ENCODE measurements around the gene CACNA2D1. TPM values are rescaled to one million over a fixed set of nuclear protein-coding genes. Genes with fewer than 3 reads are reported as not detected.
A peak's percentile ranks its signal among the peaks of the same experiment; 100 is the strongest.
"Not testable (repeated sequence)": the region's sequence is repeated elsewhere in the genome, so short reads cannot be mapped to it uniquely, and the experiment has no call there.

The CACNA2D1 gene
- polyA plus RNA-seq, 12 donors, result 61.9 to 183 (median 140) TPM; not detected in 1

DNA sequence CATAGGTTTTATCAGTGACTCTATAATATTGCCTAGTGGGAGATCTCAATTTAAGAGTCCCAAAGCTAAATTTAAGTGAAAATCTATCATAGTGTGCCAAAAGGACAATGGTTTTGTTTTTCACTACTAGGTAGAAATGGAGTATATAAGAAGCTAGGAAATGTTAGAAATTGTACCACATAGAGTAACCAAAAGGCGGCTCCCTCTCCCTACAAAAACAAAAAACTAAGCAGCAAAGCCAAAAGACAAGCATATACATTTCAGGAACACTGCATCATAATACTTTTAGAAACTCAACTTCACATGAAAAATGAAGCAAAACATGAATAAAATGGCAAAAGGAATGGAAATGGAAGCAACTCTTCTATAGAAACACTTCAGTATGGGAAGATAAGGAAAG, 271.6 kb downstream of the CACNA2D1 start:
- DNase-seq, result no peak

DNA sequence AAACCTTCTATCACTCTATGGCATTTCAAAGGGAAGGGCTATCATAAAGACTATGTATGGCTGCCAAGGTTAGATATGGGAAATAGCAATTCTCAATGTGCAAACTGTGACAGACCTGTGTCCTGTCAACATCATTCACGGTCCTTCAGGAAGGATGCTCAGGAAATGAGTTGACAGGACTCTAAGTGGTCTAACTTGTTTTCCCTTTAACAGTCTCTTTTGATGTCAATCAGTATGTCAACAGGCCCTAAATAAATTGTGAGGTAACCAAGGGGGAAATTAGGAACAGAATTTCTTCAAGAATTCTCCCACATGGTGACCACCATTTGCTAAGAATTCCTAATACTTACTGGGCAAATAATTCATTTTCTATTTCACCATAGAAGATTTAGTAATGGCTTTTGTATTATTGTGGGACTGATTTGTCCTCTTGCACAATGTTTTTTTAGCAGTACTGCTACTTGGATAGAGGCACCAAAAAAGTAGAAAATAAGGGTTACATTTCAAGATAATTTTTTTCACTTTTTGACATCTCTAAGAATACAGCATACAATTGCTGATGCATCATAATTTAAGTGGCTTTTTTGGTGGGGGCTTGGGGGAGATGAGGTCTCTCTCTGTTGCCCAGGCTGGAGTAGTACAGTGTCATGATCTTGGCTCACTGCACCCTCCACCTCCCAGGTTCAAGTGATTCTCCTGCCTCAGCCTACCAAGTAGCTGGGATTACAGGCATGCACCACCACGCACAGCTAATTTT, 275.8 kb downstream of the CACNA2D1 start:
- DNase-seq, result no peak

GRCh38 chr7:82166260-82167015, 277.1 kb downstream of the CACNA2D1 start:
- DNase-seq, result no peak

DNA sequence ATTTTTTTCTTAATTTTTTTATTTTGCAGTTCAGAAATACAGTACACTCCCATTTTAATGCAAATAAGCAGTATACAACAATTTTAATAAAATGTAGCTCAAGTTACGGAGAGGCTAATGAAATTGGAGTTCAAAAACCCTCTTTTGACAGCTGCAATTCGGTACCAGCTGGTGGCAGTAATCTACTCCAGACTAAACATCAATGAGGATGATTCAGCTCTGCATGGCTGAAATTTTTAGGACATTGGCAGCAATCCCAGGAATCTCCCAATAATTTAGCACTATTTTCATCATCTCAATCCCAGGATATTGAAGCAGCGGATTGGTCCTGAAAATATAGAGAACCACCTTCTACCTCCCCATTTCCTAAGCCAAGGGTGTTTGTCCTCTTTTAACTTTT, 278.8 kb downstream of the CACNA2D1 start:
- peak; percentile 20 for DNase-seq

DNA sequence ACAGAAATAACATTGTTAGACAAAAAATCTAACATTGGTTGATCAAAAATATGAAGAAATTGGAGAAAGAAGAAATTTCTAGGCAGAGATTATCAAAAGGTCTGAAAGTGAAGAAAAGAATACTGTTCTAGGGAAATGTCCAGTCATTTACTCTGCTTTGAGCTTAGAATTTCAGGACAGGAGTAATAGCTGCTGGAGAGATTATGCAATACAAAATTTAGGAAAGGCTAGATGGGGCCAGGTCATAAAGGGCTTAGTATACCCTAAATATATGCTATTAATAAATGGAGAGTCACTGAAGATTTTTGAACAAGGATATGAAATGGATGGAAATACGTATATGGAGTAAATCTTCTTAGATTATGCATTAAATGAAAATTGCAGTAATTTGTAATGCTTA, 279.2 kb downstream of the CACNA2D1 start:
- DNase-seq, result no peak

DNA sequence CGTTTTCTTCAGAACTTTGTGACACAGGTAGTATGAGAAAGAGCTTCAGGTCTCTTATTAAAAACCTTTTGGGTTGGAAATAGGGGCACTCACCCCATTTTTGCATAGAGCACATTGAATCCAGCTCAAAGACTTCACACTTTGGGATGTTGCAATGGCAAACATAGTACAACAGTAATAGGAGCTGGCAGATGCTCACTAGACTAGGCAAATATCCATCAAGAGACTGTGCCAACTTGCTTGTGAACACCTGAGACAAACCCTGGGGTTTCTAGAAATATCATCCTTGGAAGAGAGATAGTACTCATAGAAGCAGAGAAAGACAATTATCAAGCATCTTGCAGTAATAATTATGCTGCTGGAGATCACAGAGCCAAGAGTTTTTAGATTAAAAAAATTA, 280.0 kb downstream of the CACNA2D1 start:
- DNase-seq, result no peak

DNA sequence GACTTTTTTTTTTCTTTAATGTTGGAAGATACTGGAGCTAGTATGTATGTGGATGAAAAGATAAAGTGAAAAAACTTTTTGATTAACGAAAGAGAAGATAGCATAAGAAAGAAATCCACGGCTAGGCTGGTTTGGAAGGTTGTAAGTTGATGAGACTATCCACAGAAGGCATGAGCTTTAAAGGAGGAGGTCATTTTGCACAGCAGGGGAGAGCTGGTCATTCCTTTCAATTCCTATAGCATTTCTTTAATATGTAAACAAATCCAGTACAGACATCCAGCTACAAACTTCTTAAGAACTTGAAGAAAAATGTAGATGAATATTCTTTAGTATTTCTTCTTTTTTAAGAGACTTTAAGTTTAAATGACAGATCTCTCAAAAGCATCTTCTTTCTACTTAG, 281.3 kb downstream of the CACNA2D1 start:
- no peak for DNase-seq

DNA sequence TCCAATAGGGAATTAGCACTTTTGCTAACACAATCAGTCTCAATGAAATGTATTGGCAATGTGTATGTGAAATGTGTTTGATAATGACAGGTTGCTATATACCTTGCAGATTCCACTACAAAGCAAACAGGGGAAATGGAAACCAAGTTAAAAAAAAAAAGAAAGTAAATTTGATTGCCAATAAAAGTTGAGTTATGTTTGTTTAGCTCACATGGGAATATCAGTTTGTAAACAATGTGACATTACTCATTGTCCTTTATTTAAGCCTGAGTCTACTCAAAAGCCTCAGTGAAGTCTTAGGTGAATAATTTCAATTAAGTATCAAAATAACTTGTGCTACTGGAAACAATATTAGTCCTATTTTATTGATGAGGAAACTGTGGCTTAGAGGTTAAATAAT, 285.2 kb downstream of the CACNA2D1 start:
- DNase-seq, result no peak

DNA sequence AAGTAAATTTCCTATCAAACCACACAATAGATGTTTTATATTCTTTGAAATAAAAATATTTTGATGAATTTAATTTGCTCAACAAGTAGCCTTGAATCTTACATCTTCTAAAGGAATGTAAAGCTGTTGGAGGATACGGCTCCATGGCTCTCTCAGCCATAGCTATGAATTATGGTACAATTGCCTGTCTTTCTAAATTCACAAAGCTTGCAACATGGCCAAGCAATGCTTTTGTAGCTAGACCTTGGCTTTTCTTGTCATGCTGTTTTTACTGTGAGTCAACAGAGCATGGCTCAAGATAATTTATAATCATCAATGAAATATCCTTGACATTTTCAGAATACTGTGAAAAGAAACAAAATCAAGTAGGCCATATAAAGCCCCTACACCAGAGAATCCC, 286.7 kb downstream of the CACNA2D1 start:
- no peak for DNase-seq

DNA sequence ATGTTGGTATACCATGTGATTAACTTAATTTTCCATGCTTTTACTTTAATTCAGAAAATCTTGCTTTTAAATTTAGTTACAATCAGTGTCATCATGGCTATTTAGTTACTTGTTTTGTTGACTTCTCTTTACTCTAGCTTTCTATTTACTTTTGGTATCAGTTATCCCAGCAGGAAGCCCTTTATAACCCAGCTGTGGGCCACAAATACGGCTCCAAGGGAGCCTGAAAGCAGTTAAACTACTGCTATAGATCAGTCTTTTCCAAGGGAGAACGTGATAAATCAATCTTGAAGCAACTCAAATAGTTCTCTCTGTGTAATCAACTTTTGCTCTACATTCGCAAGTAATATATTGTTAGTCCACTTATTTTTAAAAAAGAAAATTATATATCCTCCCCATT, 287.4 kb downstream of the CACNA2D1 start:
- DNase-seq, result no peak

DNA sequence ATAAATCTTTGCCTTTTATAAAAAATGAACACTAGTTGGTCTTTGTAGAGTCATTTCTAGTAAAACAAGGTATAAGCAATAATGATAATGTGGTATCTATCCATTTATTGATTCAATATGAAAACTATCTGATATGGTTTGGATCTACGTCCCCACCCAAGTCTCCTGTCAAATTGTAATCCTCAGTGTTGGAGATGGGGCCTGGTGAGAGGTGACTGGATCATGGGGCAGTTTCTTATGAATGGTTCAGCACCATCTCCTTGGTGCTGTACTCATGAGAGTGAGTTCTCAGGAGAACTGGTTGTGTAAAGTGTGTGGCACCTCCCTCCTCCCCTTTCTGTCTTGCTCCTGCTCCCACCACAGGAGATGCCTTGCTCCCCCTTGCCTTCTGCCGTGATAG, 288.8 kb downstream of the CACNA2D1 start:
- DNase-seq, result no peak

DNA sequence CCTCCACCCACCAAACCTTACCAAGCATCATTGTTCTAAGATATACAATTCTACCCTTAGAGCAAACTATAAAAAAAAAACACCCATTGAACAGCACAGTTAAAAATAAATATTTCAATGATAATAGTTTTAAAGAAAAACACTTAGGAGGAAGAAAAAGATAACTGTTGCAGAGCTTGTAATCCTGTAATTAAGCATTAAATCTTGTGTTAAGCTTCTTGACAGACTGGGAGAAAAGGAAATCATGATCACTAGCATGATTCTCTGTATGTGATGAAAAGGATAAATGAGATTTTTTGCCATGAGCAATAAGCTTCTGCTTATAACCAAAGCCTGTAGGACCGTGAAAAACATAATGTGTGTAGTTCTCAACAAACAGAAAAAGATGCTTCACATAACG, 289.8 kb downstream of the CACNA2D1 start:
- no peak for DNase-seq

GRCh38 chr7:82152858-82153257, 290.7 kb downstream of the CACNA2D1 start:
- DNase-seq, result no peak

GRCh38 chr7:82146491-82146890, 297.1 kb downstream of the CACNA2D1 start:
- no peak for DNase-seq

DNA sequence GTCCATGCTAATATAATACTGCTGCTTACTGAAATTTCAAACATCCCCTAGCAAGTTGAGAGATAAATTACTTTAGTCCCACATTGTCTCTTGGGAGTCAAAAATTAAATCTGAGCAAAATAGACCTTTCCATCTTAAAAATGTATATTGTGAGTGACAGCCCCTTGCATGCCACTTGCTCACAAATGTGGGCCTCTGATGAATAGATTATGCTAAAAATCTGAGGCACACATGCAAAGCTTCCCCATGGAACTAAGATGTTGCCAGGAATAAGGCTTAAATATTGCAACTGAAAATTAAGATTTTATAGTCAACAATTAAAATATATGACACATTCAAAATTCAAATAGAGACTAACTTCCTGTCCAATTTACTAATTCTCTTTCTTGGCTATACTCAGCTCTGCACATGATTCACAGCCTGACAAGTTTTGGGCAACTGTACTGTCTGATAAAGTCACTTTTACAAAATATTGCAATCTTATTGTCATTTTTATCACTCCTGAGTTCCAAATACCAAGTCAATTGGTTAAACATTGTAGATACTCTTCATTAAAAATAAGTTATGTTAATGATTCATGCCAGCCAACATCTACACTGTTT, 301.2 kb downstream of the CACNA2D1 start:
- no peak for DNase-seq

GRCh38 chr7:82141427-82141826, 302.1 kb downstream of the CACNA2D1 start:
- DNase-seq, result no peak

DNA sequence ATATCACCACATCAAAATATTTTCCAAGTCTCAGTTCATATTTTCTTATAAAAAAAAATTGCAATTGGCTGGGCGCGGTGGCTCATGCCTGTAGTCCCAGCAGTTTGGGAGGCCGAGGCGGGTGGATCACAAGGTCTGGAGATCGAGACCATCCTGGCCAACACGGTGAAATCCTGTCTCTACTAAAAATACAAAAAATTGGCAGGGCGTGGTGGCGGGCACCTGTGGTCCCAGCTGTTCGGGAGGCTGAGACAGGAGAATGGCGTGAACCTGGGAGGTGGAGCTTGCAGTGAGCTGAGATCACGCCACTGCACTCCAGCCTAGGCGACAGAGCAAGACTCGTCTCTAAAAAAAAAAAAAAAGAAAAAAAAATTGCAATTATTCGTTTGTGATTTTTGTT, 303.0 kb downstream of the CACNA2D1 start:
- not testable (repeated sequence) for DNase-seq

GRCh38 chr7:82131215-82131614, 312.4 kb downstream of the CACNA2D1 start:
- no peak for DNase-seq

GRCh38 chr7:82129091-82129490, 314.5 kb downstream of the CACNA2D1 start:
- DNase-seq, result peak; percentile 23

GRCh38 chr7:82128546-82128945, 315.0 kb downstream of the CACNA2D1 start:
- no peak for DNase-seq

GRCh38 chr7:82126576-82126975, 317.0 kb downstream of the CACNA2D1 start:
- DNase-seq, result no peak

- DNase-seq, result no peak
These were observed 319.1 kb downstream of the CACNA2D1 start for GRCh38 chr7:82124445-82124844.

DNA sequence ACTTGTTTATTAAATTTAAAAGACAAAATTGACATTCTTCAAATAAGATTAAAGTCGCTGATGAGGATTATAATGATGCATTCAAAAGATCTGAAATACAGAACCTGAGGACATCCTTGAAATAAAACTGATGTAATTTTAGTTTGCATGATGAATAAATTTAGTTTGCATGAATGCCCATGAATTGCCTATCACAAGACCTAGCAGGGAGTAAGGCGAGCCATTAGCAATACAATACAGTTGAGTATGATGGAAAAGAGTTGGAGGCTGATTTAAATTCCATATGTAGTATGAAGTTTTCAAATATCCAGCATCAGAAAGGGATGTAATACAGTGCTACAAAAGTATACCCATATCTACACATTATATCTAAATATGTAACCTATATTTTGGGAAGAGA, 321.3 kb downstream of the CACNA2D1 start:
- no peak for DNase-seq

Data from muscle of arm (tissue), 12 donors.